ENCODE results near the gene MTCL1. TPM values are rescaled to one million over a fixed set of nuclear protein-coding genes. Genes with fewer than 3 reads are reported as not detected.
A peak's percentile ranks its signal among the peaks of the same experiment; 100 is the strongest.

MTCL1 gene
- total and polyA plus RNA-seq, 12 donors, result 0.43 to 12.5 (median 2.1) TPM

- peak in 1 of 7 donors; percentile 5 for DNase-seq
- H3K4me1 ChIP-seq (replicated peaks in 1 of 2), result no peaks in the 10 kb centered on the region
- H3K36me3 ChIP-seq (replicated peaks in 1 of 2), result no peaks in the 10 kb centered on the region
- no peak for TF ChIP-seq CTCF (IDR thresholded peaks at IDR 0.05)
- TF ChIP-seq POLR2A (IDR thresholded peaks at IDR 0.05), result no peak
- H3K9me3 ChIP-seq (replicated peaks in 1 of 3), result no peaks in the 10 kb centered on the region
- intact Hi-C loops (cut with DNase I), result no loop called here
- no peak overlapping the region for H3K4me3 ChIP-seq
- no peak overlapping the region for H3K27ac ChIP-seq
- H3K27me3 ChIP-seq, result no peaks in the 10 kb centered on the region
- 89 to 95% (median 93%) methylated on average over 7 of the region's 7 CpGs for WGBS, 4 donors
These were observed 20.8 kb upstream of the MTCL1 start for GRCh38 chr18:8684577-8684976.

- WGBS, 4 donors, result 74 to 88% (median 79%) methylated on average over 12 to 13 of the region's 13 CpGs
- Histone ChIP-seq H3K36me3 (replicated peaks in 1 of 2) (no peaks in the 10 kb centered on the region), H3K9me3 (replicated peaks in 1 of 3) (no peaks in the 10 kb centered on the region), H3K27ac (no peak overlapping the region), H3K4me3 (no peak overlapping the region), H3K4me1 (replicated peaks in 1 of 2) (no peaks in the 10 kb centered on the region), H3K27me3 (no peaks in the 10 kb centered on the region)
- DNase-seq, result peak in 1 of 7 donors; percentile 4
- TF ChIP-seq POLR2A (IDR thresholded peaks at IDR 0.05) (no peak), CTCF (IDR thresholded peaks at IDR 0.05) (no peak)
- intact Hi-C loops (cut with DNase I), result no loop called here
These were observed 20.0 kb upstream of the MTCL1 start for GRCh38 chr18:8685141-8685913.

- Histone ChIP-seq H3K36me3 (replicated peaks in 1 of 2) (no peaks in the 10 kb centered on the region), H3K27ac (no peak overlapping the region), H3K27me3 (no peaks in the 10 kb centered on the region), H3K9me3 (replicated peaks in 1 of 3) (no peaks in the 10 kb centered on the region), H3K4me3 (no peak overlapping the region), H3K4me1 (replicated peaks in 1 of 2) (no peaks in the 10 kb centered on the region)
- intact Hi-C loops (cut with DNase I), result no loop called here
- 83 to 97% (median 90%) methylated on average over 7 to 8 of the region's 8 CpGs for WGBS, 4 donors
- peak in 1 of 7 donors; percentile 1 for DNase-seq
- TF ChIP-seq POLR2A (IDR thresholded peaks at IDR 0.05), result no peak
These were observed 19.5 kb upstream of the MTCL1 start for GRCh38 chr18:8685914-8686216.

- no peaks in the 10 kb centered on the region for H3K4me1 ChIP-seq (replicated peaks in 1 of 2)
- no peak overlapping the region for H3K27ac ChIP-seq
- intact Hi-C loops (cut with DNase I), result no loop called here
- no peaks in the 10 kb centered on the region for H3K27me3 ChIP-seq
- no peaks in the 10 kb centered on the region for H3K36me3 ChIP-seq (replicated peaks in 1 of 2)
- no peaks in the 10 kb centered on the region for H3K9me3 ChIP-seq (replicated peaks in 1 of 3)
- no peak overlapping the region for H3K4me3 ChIP-seq
- TF ChIP-seq POLR2A (IDR thresholded peaks at IDR 0.05) (no peak), CTCF (IDR thresholded peaks at IDR 0.05) (no peak)
- no peak for DNase-seq
- 67 to 84% (median 74%) methylated on average over 6 of the region's 6 CpGs for WGBS, 4 donors
These were observed 18.7 kb upstream of the MTCL1 start for GRCh38 chr18:8686611-8687010.

GRCh38 chr18:8688216-8688800 lies 17.0 kb upstream of the MTCL1 start:
- intact Hi-C loops (cut with DNase I), result no loop called here
- Histone ChIP-seq H3K4me3 (no peak overlapping the region), H3K36me3 (replicated peaks in 1 of 2) (no peaks in the 10 kb centered on the region), H3K27me3 (no peaks in the 10 kb centered on the region), H3K27ac (no peak overlapping the region), H3K9me3 (replicated peaks in 1 of 3) (no peaks in the 10 kb centered on the region), H3K4me1 (replicated peaks in 1 of 2) (no peaks in the 10 kb centered on the region)
- WGBS, 4 donors, result 76 to 84% (median 79%) methylated on average over 8 of the region's 8 CpGs
- DNase-seq, result peak in 1 of 7 donors; percentile 3
- TF ChIP-seq CTCF (IDR thresholded peaks at IDR 0.05) (no peak), POLR2A (IDR thresholded peaks at IDR 0.05) (no peak)

All from adrenal gland (tissue), 12 donors.